Ramos (cell line): ENCODE results near the gene ZNF888.
"Not testable (repeated sequence)": the region's sequence is repeated elsewhere in the genome, so short reads cannot be mapped to it uniquely, and the experiment has no call there.

Experiments used
- in situ Hi-C: fragments of 300-500 bp; cut with MboI; formaldehyde crosslinking; loops from one replicate; pipeline ENCODE4 v1.14.3; 2022; ENCODE audit warnings: low sequenced_read_pairs; ENCODE audit not compliant: unreplicated experiment

ZNF888 gene

GRCh38 chr19:52891336-52891735, 31.9 kb downstream of the ZNF888 start:
- in situ Hi-C loops: no loop called here

GRCh38 chr19:52889931-52890330, 33.3 kb downstream of the ZNF888 start:
- in situ Hi-C loops: no loop called here

- in situ Hi-C loops: no loop called here
Observed at GRCh38 chr19:52889076-52889475, 34.2 kb downstream of the ZNF888 start.

GRCh38 chr19:52880895-52881389, 42.3 kb downstream of the ZNF888 start:
- in situ Hi-C loops: no loop called here

- in situ Hi-C loops: not testable (repeated sequence)
Observed at GRCh38 chr19:52872996-52873395, 50.2 kb downstream of the ZNF888 start.

GRCh38 chr19:52871466-52871865, 51.8 kb downstream of the ZNF888 start:
- in situ Hi-C loops: no loop called here

GRCh38 chr19:52868031-52868430, 55.2 kb downstream of the ZNF888 start:
- in situ Hi-C loops: not testable (repeated sequence)

- in situ Hi-C loops: loop anchor here (5.0 kb wide), 1 partner anchor 85 kb away; no protein-coding TSS in a partner anchor
Observed at GRCh38 chr19:52857378-52858191, 65.6 kb downstream of the ZNF888 start, which contains the start of gene ZNF468. ZNF468 (minus strand) TSS chr19:52857619; CDS start chr19:52854272, 3,347 bp downstream.

- in situ Hi-C loops: loop anchor here (5.0 kb wide), 1 partner anchor 86 kb away; no protein-coding TSS in a partner anchor
Observed at GRCh38 chr19:52856540-52857377, 66.5 kb downstream of the ZNF888 start.
